NOMO-1 treated with DMSO at 0.1 percent for 48 hours (cell line): ENCODE results near the gene MOSMO.
A peak's percentile ranks its signal among the peaks of the same experiment; 100 is the strongest.

Source experiments
- DNase-seq: peaks from one replicate; lab custom pipeline; 2025; ENCODE audit not compliant: unreplicated experiment; lab: John Stamatoyannopoulos, UW

Gene MOSMO

DNA sequence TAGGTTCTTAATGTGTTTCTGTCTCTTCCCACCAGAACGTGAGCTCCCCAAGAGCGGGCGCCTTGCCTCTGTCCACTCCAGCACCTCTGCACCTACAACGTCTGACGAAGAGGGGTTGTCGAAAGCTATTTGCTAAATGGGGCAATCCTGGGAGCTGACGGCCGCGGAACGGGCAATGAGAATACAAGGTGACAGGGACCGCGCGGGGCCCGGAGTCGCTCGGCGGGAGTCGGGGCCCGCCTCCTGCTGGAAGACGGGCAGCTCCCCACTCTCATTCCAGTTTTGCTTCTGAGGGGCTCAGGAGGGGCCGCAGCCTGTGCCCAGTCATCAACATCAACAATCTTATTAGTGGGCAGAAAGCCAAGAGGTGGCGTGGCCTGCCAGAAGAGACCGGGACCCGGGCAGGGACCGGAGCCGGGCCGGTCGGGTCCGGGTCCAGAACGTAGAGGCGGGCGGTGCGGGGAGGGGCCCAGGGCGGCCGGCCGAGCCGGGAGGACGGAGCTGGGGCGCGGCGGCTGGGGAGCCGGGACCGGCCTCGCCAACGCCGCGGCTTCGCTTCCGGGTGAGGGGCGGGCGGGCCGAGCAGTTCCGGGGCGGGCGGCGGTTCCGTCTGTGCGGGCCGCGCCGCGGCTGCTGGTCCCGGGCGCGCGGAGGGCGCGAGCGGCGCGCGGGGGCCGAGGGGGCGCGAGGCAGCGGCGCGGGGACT, at the start of gene MOSMO:
TSS of gene MOSMO (plus strand) at position 603 of the 706 bp plus-strand sequence. CDS start 191 bp downstream, outside the sequence.
- DNase-seq = peak; percentile 69

DNA sequence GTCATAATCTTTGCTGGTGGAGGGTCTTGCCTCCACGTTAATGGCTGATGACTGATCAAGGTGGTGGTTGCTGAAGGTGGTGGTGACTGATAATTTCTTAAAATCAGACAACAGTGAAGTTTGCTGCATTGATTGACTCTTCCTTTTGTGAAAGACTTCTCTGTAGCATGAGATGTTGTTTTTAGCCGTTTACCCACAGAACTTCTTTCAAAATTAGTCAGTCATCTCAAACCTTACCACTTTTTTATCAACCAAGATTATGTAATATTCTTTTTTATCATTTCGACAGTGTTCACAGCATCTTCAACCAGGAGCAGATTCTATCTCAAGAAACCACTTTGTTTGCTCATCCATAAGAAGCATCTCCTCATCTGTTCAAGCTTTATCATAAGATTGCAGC, 48.9 kb upstream of the MOSMO start:
- DNase-seq = no peak

DNA sequence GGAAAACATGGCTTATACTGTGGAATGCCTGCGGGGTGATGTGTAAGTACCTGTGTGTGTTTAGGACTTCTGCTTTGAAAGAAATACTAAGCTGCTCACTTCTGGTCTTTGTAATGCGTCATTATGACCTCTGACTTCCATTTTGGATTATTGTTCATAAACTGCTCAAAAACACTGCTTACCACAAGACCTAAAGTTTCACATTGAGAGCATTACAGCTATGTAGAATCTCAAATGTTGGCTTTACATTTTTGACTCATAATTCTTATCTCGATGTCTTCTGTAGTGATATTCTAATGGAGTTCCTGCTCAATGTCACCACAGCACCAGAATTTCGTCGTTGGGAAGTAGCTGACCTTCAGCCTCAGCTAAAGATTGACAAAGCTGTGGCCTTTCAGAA, 45.4 kb upstream of the MOSMO start:
- DNase-seq = no peak

DNA sequence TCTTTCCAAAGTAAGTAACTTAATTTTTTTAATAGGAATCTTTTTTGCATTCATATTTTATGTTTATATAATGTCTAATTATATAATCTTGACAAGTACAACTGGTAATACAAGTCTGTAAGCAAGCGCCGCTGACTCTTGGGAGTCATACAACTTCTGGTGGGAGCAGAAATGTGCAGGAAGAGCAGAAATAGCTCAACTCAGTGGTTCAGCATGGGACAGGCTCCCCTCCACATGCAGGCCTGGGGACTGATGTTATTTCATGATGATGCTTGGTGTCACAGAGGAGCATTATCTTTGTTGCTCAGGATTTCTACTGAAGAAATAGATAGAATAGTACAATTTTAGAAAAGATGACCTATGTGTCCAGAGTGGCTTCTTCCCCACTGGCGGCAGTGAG, 44.0 kb upstream of the MOSMO start:
- no peak for DNase-seq

DNA sequence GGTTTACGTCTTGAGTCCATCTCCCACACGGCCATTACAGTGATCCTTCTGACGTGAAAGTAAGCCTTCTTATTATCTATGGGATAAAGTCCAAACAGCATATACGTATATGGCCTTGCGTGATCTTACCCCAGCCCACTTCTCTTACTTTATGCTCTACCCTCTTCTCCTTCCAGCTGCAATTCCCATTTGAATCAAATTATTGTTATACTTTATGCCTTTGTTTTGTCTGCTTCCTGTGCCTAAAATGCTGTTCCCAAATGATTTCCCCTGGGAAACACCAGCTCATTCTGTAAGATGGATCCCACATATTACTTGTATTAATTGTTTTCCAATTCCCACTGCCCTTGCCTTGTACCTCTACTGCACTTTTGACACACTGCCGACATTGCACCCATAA, 43.6 kb upstream of the MOSMO start:
- no peak for DNase-seq

DNA sequence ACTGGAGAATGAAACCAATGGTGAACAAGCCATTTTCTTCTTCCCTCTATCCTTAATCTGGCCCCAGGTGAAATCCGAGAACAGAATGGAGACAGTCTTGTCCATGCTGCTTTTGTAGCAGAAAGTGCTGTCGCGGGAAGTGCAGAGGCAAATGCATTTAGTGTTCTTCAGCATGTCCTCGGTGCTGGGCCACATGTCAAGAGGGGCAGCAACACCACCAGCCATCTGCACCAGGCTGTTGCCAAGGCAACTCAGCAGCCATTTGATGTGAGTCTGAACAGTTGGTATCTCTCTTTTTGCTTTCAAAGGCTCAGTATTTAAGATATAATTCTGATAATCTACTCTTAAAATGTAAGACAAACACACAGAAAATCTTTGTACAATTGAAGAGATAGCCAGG, 36.1 kb upstream of the MOSMO start:
- no peak for DNase-seq

DNA sequence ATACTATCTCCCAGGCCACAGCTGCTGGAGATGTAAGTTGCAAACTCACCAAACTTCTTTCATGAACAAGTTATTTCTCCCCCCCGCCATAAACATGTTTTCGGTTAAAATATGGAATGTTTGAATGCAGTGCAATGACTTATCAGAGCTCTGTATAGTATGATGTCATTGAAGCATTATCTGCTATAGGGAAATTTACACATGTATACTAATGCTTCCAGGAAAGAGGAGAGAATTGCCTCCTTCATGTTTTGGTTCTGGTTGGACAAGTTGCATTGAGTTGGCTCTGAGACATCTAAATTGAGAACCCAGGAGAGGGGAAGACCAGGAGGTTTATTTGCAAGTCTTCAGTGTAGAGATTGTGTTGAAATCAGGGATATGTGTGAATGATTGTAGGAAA, 34.0 kb upstream of the MOSMO start:
- no peak for DNase-seq

DNA sequence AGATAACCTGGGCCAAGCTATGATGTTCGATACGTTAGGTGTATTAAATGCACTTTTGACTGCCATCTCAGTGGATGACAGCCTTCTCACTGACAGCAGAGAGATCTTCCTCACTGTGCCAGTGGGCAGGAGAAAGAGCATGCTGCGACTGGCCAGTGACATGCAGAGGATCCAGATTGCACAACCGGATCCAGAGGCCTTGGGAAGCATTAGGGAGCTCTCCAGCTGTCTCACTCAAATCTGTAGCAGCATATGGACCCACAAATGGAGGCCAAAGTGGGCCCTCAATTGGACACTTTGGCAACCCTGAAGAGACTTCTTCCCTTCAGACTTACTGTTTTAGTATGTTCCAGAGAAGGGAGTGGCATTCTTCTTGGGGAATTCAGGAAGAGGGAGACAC, 27.9 kb upstream of the MOSMO start:
- DNase-seq = no peak

DNA sequence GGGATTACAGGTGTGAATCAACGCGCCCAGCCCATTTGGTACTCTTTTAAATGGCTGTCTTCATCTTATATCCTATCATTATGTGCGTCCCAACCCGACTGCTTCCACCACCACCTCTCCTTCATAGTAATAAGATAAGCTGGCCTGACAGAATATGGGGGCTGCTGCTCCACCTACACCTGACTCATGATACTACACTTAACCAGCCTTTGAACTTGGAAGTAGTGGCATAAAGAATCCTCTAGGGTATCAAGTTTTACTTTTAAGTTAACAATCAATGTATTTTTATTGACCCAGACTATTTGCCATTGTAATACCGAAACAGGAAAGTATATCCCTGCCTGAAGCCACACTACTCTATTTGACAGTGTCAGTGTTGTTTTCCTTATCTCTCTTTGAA, 25.8 kb upstream of the MOSMO start:
- DNase-seq = no peak

DNA sequence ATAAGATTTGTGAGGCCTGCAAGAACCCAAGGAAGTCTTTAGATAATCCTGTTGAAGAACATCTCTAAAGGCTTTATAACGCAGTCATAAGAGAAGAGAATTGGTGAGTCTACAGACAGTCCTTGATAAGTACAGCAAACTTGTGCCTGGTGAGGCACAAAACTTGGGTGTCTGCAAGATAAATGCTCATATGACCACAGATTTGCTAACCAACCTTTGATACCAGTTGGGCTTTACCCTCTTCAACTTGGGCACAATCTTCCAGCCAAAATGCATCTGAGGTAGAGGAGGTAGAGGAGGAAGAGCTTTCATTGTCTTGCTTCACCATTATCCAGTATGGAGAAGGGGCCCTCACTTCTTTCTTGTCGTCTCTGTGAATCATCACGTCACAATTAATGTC, 23.8 kb upstream of the MOSMO start:
- DNase-seq = no peak

DNA sequence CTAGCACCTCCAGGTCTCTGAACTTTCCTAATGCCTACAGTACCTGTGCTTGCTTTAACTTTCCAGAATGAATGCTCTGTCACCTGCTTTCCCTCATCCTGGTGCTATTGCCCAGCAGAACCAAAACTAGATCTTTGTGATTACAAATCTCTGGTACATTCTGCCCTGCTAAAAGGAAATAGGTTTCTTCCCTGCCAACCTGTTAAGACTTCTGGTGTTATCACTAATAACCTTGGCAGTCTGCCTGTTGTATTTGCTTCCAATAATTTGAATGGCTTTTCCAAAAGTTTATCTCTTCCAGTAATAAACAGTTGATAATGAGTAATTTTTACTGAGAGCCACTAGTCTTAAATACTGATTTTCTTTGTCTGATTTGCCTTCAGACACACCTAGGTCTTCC, 22.4 kb upstream of the MOSMO start:
- DNase-seq = no peak

DNA sequence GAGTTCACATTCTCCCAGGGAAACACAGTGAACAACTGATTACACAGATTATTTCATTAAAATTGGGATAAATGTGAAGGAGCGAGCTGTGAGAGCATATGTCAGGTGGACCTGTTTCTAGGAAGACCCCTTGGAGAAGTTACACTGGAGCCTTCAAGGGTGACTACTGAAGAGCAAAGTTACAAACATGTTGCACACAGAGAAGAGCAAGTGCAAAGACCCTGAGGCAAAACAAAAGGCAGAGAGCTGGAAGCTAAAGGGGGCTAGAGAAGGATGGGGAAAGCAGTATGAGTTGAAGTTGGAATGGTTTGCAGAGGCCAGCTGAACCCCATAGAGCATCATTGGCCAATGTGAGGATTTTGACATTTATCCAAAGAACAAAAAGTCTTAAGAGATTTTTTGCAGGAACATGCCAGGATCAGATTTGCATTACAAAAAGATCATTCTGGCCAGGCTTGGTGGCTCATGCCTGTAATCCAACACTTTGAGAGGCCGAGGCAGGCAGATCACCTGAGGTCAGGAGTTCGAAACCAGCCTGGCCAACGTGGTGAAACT, 21.1 kb upstream of the MOSMO start:
- DNase-seq = no peak

DNA sequence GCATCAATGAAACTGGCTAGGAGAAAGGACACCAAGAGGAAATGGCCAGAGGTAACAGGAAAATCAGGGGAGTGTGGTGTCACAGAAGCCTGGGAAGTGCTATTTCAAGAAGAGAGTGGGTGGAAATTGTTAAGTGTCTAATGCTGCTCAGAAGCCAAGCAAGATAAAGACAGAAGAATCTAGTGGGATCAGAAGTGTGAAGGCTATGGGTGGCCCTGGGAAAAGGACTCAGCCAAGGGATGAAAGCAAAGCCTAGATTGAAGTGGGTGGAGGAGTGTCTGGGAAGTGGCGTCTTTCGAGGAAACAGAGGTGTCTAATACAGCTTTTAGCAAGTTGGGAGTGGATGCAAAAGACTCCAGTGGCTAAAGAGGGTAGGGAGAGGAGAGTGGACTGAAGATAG, 20.4 kb upstream of the MOSMO start:
- DNase-seq = no peak

DNA sequence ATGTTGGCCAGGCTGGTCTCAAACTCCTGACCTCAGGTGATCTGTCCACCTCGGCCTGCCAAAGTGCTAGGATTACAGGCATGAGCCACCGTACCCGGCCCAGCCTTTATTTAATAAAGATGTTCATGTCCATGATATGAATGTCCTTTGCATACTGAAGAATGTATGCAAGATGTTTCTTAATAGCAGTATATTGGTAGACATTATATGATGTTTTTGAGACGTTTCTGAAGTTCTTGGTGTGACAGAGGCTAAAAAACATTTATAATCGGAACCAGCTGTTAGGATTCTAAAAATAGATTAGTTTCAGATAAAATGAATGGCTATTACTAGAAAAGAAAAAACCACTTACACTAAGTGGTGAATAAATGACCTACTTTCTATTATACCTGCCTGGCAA, 18.8 kb upstream of the MOSMO start:
- DNase-seq = no peak

DNA sequence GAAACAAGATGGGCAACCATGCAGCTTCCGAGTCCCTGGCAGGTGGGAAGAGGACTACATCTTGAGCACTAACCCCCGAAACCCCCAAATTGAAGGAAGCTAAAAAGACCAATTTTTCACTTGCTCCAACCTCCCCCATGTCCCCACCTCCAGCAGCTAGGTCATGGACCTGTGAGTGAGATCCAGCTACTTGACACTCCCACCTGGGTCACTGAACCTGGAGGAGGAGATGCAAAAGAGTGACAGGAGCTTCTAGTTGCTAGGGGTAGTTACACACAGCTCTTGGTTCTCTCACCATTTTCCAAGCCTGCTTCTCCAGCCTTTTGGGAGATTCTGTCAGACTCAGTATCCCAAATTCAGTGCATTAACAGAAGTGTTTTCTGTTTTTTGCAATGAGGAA, 18.2 kb upstream of the MOSMO start:
- no peak for DNase-seq

DNA sequence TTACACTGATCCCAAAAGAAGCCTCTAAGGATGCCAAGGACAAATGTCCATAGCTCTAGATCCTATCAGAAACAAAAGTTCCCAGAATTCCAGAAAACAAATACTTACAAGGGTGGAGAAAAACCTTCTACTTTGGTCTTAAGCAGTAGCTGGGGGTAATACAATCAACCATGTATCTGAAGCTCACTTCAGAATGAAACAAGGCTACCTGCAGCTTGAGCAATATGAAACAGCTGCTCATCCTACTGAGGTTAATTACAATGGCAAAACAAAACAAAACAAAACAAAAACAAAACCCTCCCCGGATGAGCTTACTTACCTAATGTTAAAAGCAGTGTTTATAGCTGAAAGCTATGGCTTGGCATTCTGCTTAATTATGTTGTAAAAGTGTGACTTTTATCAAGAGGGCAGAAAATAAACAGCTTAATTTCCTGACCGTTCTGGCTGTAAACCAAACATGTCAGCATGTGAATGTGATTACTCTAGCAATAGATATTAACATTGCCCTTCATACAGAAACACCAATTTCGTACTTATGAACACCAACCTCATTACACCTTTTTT, 17.4 kb upstream of the MOSMO start:
- no peak for DNase-seq

DNA sequence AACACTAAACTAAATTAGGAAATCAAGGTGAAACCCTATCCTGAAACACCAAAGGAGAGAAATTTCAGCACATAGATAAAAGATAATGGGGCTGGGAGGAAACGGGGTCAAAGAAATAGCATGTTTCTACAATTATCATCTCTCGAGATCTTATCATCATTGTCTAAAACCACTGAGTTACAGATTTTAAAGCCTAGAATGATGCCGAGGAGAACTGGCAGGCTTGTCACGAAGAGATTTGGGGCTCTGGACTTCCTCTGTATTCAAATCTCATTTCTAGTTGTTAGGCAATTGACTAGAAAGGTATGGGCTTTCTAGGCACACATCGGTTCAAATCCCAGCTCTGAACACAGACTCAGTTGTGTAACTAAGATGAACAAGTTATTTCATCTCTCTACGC, 16.3 kb upstream of the MOSMO start:
- DNase-seq = no peak

DNA sequence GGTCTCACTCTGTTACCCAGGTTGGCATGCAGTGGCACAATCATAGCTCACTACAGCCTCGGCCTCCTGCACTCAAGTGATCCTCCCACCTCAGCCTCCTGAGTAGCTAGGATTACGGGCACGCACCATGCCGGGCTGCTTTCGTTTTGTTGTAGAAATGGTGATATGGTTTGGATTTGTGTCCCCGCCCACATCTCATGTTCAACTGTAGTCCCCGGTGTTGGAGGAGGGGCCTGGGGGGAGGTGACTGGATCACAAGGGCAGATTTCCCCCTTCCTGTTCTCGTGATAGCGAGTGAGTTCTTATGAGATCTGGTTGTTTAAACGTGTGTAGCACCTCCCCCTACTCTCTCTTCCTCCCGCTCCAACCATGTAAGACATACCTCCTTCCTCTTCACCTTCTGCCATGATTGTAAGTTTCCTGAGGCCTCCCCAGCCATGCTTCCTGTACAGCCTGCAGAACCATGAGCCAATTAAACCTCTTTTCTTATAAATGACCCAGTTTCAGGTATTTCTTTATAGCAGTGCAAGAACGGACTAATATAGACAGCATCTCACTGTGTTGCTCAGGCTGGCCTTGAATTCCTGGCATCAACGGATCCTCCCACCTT, 12.9 kb upstream of the MOSMO start:
- no peak for DNase-seq

DNA sequence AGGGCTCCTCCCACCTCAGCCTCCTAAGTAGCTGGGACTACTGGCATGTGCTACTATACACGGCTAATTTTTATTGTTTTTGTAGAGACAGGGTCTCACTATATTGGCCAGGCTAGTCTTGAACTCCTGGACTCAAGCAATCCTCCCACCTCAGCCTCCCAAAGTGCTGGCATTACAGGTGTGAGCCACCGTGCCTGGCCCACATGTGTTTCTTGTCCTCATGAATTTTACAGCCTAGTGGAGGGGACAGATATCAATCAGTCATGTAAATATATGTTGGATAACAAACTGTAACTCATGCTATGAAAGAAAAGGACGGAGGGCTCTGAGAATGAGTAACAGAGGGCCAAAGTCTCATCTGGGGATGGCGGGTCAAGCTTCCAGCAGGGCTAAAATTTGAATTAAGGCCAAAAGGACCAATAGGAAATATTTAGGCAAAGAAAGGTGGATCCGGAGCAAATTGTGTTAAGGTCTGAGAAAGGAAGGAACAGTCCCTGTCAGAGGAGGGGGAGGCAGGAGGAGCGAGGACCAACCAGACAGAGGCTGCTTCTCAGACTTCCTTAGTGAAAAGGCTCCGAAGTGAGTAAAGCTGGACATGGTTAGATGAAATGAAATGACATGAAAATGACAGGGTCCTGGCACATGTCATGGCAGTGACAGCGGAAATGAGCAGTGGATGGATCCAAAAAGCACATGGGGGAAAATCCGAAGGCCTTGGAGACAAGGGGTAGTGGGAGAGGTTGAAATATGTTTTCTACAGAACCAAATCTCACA, 10.8 kb upstream of the MOSMO start:
- DNase-seq = no peak

DNA sequence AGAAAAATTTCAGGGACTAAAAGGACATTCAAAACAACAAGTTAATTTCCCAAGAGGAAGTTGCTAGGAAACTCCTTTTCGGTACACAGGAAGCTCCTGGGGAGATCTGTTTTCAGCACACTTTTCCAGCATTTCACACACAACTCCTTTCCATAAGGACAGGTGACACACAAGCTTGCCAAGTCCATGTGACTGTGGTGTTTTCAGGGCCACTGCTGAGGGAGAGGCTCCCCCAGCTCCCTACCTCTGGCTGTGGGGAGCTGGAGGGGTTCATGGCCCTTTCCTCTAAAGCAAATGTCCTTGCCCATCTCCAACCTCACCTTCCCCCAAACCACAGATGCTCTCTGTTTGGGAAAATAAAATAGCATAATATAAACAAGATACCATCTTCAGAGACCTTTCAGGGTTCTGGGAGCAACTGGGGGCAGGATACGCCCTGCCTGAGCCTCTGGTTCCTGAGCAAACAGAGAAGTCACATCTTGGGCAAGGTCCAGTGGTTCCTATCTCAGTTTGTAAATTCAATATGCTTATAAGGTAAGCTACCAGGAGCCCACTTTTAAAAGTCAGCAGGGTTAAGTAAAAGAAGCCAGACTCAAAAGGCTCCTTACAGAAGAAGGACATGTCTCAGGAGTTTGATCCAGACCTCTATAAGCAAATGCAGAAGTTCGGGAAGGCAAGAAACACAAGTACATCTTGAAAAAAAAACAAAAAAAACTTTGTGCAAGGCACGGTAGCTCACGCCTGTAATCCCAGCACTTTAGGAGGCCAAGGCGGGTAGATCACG, 10.0 kb upstream of the MOSMO start:
- no peak for DNase-seq

DNA sequence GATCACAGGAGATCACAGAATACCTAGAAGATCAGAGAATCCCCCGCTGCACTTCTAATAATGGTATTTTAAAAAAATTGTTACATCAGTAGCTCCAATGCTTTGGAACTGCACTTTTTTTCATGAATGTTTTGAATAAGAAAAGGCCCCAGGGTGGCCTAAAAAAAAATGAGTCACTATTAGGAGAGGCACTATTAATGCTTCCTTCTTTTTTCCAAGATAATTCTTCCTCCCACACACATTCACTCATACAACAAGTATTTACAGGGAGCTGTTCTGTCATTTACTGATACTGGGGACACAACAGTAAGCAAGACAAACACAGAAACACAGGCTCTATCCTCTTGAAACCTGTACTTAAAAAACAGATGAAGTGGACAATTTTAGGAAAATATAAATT, 6.3 kb upstream of the MOSMO start:
- DNase-seq = no peak
